ENCODE measurements around the gene SFMBT1.

Gene SFMBT1

GRCh38 chr3:53091011-53091410 lies 45.1 kb upstream of the SFMBT1 start:
- no peaks in the 10 kb centered on the region for H3K9me3 ChIP-seq (ENCODE audit: insufficient read depth, low read length, severe bottlenecking)
- H4K20me1 ChIP-seq (ENCODE audit: insufficient read depth, low read length): peaks cover 5% of the 10 kb centered on the region
- DNase-seq: no peak
- no peak for TF ChIP-seq CTCF (IDR thresholded peaks at IDR 0.05; ENCODE audit: borderline replicate concordance, extremely low read depth, low read length, poor library complexity, severe bottlenecking)
- no peak for TF ChIP-seq EZH2 (IDR thresholded peaks at IDR 0.05; ENCODE audit: borderline replicate concordance, low read depth, low read length, severe bottlenecking)
- no peaks in the 10 kb centered on the region for H3K27me3 ChIP-seq (ENCODE audit: insufficient read depth, low read length, poor library complexity)
- no peak overlapping the region for H3K4me3 ChIP-seq (ENCODE audit: low read depth in 1 of 2, low read length in 2 of 2)
- H3K36me3 ChIP-seq (ENCODE audit: insufficient read depth, low read length): peaks cover 59% of the 10 kb centered on the region
- H3K27ac ChIP-seq (ENCODE audit: low read length): no peak overlapping the region
- H2AFZ ChIP-seq (ENCODE audit: low read depth, low read length): no peak overlapping the region
- H3K4me2 ChIP-seq (ENCODE audit: insufficient read depth, low read length): no peak overlapping the region
- no peaks in the 10 kb centered on the region for H3K79me2 ChIP-seq (ENCODE audit: insufficient read depth, low read length)
- ATAC-seq (ENCODE audit: insufficient read depth, low read depth): no peak
- no peaks in the 10 kb centered on the region for H3K4me1 ChIP-seq (ENCODE audit: insufficient read depth, low read length)
- H3K9ac ChIP-seq (ENCODE audit: low read depth, low read length): no peak overlapping the region

- H3K27ac ChIP-seq (ENCODE audit: low read length): no peak overlapping the region
- no peaks in the 10 kb centered on the region for H3K79me2 ChIP-seq (ENCODE audit: insufficient read depth, low read length)
- DNase-seq: no peak
- no peaks in the 10 kb centered on the region for H3K27me3 ChIP-seq (ENCODE audit: insufficient read depth, low read length, poor library complexity)
- no peak overlapping the region for H3K9ac ChIP-seq (ENCODE audit: low read depth, low read length)
- ATAC-seq (ENCODE audit: insufficient read depth, low read depth): no peak; the same call in 2 of the 3 replicates
- TF ChIP-seq CTCF (IDR thresholded peaks at IDR 0.05; ENCODE audit: borderline replicate concordance, extremely low read depth, low read length, poor library complexity, severe bottlenecking): no peak
- TF ChIP-seq EZH2 (IDR thresholded peaks at IDR 0.05; ENCODE audit: borderline replicate concordance, low read depth, low read length, severe bottlenecking): no peak
- no peak overlapping the region for H3K4me3 ChIP-seq (ENCODE audit: low read depth in 1 of 2, low read length in 2 of 2)
- no peaks in the 10 kb centered on the region for H3K9me3 ChIP-seq (ENCODE audit: insufficient read depth, low read length, severe bottlenecking)
- H2AFZ ChIP-seq (ENCODE audit: low read depth, low read length): no peak overlapping the region
- H3K4me1 ChIP-seq (ENCODE audit: insufficient read depth, low read length): no peaks in the 10 kb centered on the region
- peaks cover 5% of the 10 kb centered on the region for H4K20me1 ChIP-seq (ENCODE audit: insufficient read depth, low read length)
- peaks cover 50% of the 10 kb centered on the region for H3K36me3 ChIP-seq (ENCODE audit: insufficient read depth, low read length)
- no peak overlapping the region for H3K4me2 ChIP-seq (ENCODE audit: insufficient read depth, low read length)
These were observed 43.6 kb upstream of the SFMBT1 start for GRCh38 chr3:53089511-53089910.

- H3K4me1 ChIP-seq (ENCODE audit: insufficient read depth, low read length): no peaks in the 10 kb centered on the region
- no peak overlapping the region for H3K4me2 ChIP-seq (ENCODE audit: insufficient read depth, low read length)
- H3K27ac ChIP-seq (ENCODE audit: low read length): no peak overlapping the region
- H4K20me1 ChIP-seq (ENCODE audit: insufficient read depth, low read length): no peaks in the 10 kb centered on the region; the same call in 1 of the 2 replicates
- DNase-seq (no peak), ATAC-seq (ENCODE audit: insufficient read depth, low read depth) (no peak)
- H2AFZ ChIP-seq (ENCODE audit: low read depth, low read length): no peak overlapping the region
- peaks cover 16% of the 10 kb centered on the region for H3K36me3 ChIP-seq (ENCODE audit: insufficient read depth, low read length)
- TF ChIP-seq CTCF (IDR thresholded peaks at IDR 0.05; ENCODE audit: borderline replicate concordance, extremely low read depth, low read length, poor library complexity, severe bottlenecking): no peak
- TF ChIP-seq EZH2 (IDR thresholded peaks at IDR 0.05; ENCODE audit: borderline replicate concordance, low read depth, low read length, severe bottlenecking): no peak
- no peak overlapping the region for H3K4me3 ChIP-seq (ENCODE audit: low read depth in 1 of 2, low read length in 2 of 2)
- H3K79me2 ChIP-seq (ENCODE audit: insufficient read depth, low read length): no peaks in the 10 kb centered on the region
- no peak overlapping the region for H3K9ac ChIP-seq (ENCODE audit: low read depth, low read length)
- H3K9me3 ChIP-seq (ENCODE audit: insufficient read depth, low read length, severe bottlenecking): no peaks in the 10 kb centered on the region
- H3K27me3 ChIP-seq (ENCODE audit: insufficient read depth, low read length, poor library complexity): no peaks in the 10 kb centered on the region
These were observed 39.6 kb upstream of the SFMBT1 start for GRCh38 chr3:53085476-53085875.

All from DND-41 (cell line).